ENCODE data around the gene HMG20B. TPM values are rescaled to one million over a fixed set of nuclear protein-coding genes. Genes with fewer than 3 reads are reported as not detected.

The HMG20B gene
- total RNA-seq, 2 donors from 2014 or later: 51.8 to 52.5 TPM

- no peak for TF ChIP-seq CTCF (IDR thresholded peaks at IDR 0.05)
- no peak for DNase-seq (ENCODE audit: low spot score)
- Histone ChIP-seq H3K9me3 (no peaks in the 10 kb centered on the region), H3K4me3 (no peak overlapping the region), H3K27ac (no peak overlapping the region), H3K4me1 (peaks cover 0 to 26% of the 10 kb centered on the region in 2 donors), H3K27me3 (peaks cover 3 to 6% of the 10 kb centered on the region in 2 donors), H3K36me3 (no peaks in the 10 kb centered on the region)
These were observed 16.7 kb downstream of the HMG20B start for GRCh38 chr19:3589439-3589838.

- DNase-seq (ENCODE audit: low spot score): no peak
- peaks cover 0 to 25% of the 10 kb centered on the region in 2 donors for H3K4me1 ChIP-seq
- TF ChIP-seq CTCF (IDR thresholded peaks at IDR 0.05): no peak
- no peaks in the 10 kb centered on the region for H3K36me3 ChIP-seq
- peaks cover 3 to 6% of the 10 kb centered on the region in 2 donors for H3K27me3 ChIP-seq
- H3K4me3 ChIP-seq: no peak overlapping the region
- H3K27ac ChIP-seq: no peak overlapping the region
- H3K9me3 ChIP-seq: no peaks in the 10 kb centered on the region
These were observed 17.2 kb downstream of the HMG20B start for GRCh38 chr19:3589949-3590348.

- no peak for DNase-seq (ENCODE audit: low spot score)
- H3K36me3 ChIP-seq: no peaks in the 10 kb centered on the region
- peaks cover 0 to 15% of the 10 kb centered on the region in 2 donors for H3K4me1 ChIP-seq
- no peak overlapping the region for H3K4me3 ChIP-seq
- H3K9me3 ChIP-seq: no peaks in the 10 kb centered on the region
- H3K27ac ChIP-seq: no peak overlapping the region
- H3K27me3 ChIP-seq: peaks cover 0 to 3% of the 10 kb centered on the region in 2 donors
- TF ChIP-seq CTCF (IDR thresholded peaks at IDR 0.05): no peak
These were observed 18.4 kb downstream of the HMG20B start for GRCh38 chr19:3590991-3591659.

GRCh38 chr19:3591876-3592613 lies 19.3 kb downstream of the HMG20B start:
- H3K27me3 ChIP-seq: no peaks in the 10 kb centered on the region
- H3K4me3 ChIP-seq: no peak overlapping the region
- no peaks in the 10 kb centered on the region for H3K36me3 ChIP-seq
- no peak overlapping the region for H3K27ac ChIP-seq
- H3K4me1 ChIP-seq: peaks cover 0 to 7% of the 10 kb centered on the region in 2 donors
- no peaks in the 10 kb centered on the region for H3K9me3 ChIP-seq
- DNase-seq (ENCODE audit: low spot score): no peak
- TF ChIP-seq CTCF (IDR thresholded peaks at IDR 0.05): no peak

GRCh38 chr19:3593156-3593555 lies 20.4 kb downstream of the HMG20B start:
- Histone ChIP-seq H3K27ac (no peak overlapping the region), H3K36me3 (no peaks in the 10 kb centered on the region), H3K27me3 (no peaks in the 10 kb centered on the region), H3K4me3 (no peak overlapping the region), H3K4me1 (peaks cover 0 to 7% of the 10 kb centered on the region in 2 donors), H3K9me3 (no peaks in the 10 kb centered on the region)
- DNase-seq (ENCODE audit: low spot score): no peak
- no peak for TF ChIP-seq CTCF (IDR thresholded peaks at IDR 0.05)

Measured in right atrium auricular region (tissue), 2 donors.